ENCODE measurements around the gene TRPT1.

- TF ChIP-seq CTCF (IDR thresholded peaks at IDR 0.05; ENCODE audit: insufficient read depth, low read length) (no peak), REST (IDR thresholded peaks at IDR 0.05; ENCODE audit: insufficient replicate concordance, low read depth) (no peak), POLR2AphosphoS5 (IDR thresholded peaks at IDR 0.05; ENCODE audit: low read depth) (no peak), SPI1 (IDR thresholded peaks at IDR 0.05; ENCODE audit: borderline replicate concordance, low read depth) (no peak)
These were observed 29.4 kb downstream of the TRPT1 start for GRCh38 chr11:64196626-64197025.

All from HL-60 (cell line).